HepG2 (cell line): ENCODE data around the gene OR2V2. TPM values are rescaled to one million over a fixed set of nuclear protein-coding genes. Genes with fewer than 3 reads are reported as not detected.
A peak's percentile ranks its signal among the peaks of the same experiment; 100 is the strongest.

Experiments used
- ATAD3A ChIP-seq: sonication (generic); formaldehyde crosslinking; IDR thresholded peaks from 2 replicates; pipeline ENCODE4 v1.4.0; 2020; ENCODE audit warnings: missing genetic modification reagents
- GPN1 ChIP-seq: sonication (generic); formaldehyde crosslinking; IDR thresholded peaks from 2 replicates; pipeline ENCODE4 v1.5.1; 2020; ENCODE audit warnings: missing genetic modification reagents, borderline replicate concordance
- GZF1 ChIP-seq: sonication (generic); formaldehyde crosslinking; IDR thresholded peaks from 2 replicates; pipeline ENCODE4 v1.5.1; 2020; ENCODE audit warnings: mild to moderate bottlenecking, missing genetic modification reagents
- MEIS2 ChIP-seq: sonication (generic); formaldehyde crosslinking; IDR thresholded peaks from 2 replicates; pipeline ENCODE4 v1.9.0; 2021; ENCODE audit warnings: mild to moderate bottlenecking, missing genetic modification reagents
- MIXL1 ChIP-seq: IDR thresholded peaks from 2 replicates; pipeline ENCODE4 v1.6.1; 2016
- PLRG1 ChIP-seq: fragments of 450-650 bp; conservative IDR thresholded peaks from 2 replicates; pipeline ENCODE4 v1.6.1; 2016
- SP4 ChIP-seq: sonication (generic); formaldehyde crosslinking; IDR thresholded peaks from 2 replicates; pipeline ENCODE4 v1.8.1; 2023; ENCODE audit warnings: mild to moderate bottlenecking, missing genetic modification reagents
- SRSF4 ChIP-seq: fragments of 200-400 bp; formaldehyde crosslinking; IDR thresholded peaks from one replicate; pipeline ENCODE4 v1.6.1; 2018; ENCODE audit warnings: mild to moderate bottlenecking, low read depth, low read length, moderate library complexity; ENCODE audit not compliant: poor library complexity, severe bottlenecking
- SUZ12 ChIP-seq: fragments of 150-350 bp; IDR thresholded peaks from 2 replicates; pipeline ENCODE4 v1.6.1; 2014; ENCODE audit warnings: low read depth, low read length
- TCF7L2 ChIP-seq: IDR thresholded peaks from 2 replicates; pipeline ENCODE4 v1.6.1; 2011; ENCODE audit warnings: mild to moderate bottlenecking, low read depth, low read length, moderate library complexity
- ZBTB21 ChIP-seq: sonication (generic); formaldehyde crosslinking; IDR thresholded peaks from 2 replicates; pipeline ENCODE4 v1.4.0; 2020; ENCODE audit warnings: missing genetic modification reagents
- ZBTB43 ChIP-seq: sonication (generic); formaldehyde crosslinking; conservative IDR thresholded peaks from 2 replicates; pipeline ENCODE4 v1.4.0; 2020; ENCODE audit warnings: missing genetic modification reagents
- ZEB1 ChIP-seq: IDR thresholded peaks from 2 replicates; pipeline ENCODE4 v1.6.1; 2012; ENCODE audit warnings: mild to moderate bottlenecking, low read depth, inconsistent platforms; ENCODE audit not compliant: insufficient replicate concordance
- ZNF12 ChIP-seq: sonication (generic); formaldehyde crosslinking; IDR thresholded peaks from 2 replicates; pipeline ENCODE4 v1.5.0; 2020; ENCODE audit warnings: missing genetic modification reagents
- ZNF333 ChIP-seq: sonication (generic); formaldehyde crosslinking; IDR thresholded peaks from 2 replicates; pipeline ENCODE4 v1.4.0; 2020; ENCODE audit warnings: mild to moderate bottlenecking, missing genetic modification reagents, borderline replicate concordance
- ZNF432 ChIP-seq: sonication (generic); formaldehyde crosslinking; IDR thresholded peaks from 2 replicates; pipeline ENCODE4 v1.5.0; 2020; ENCODE audit warnings: missing genetic modification reagents, mild to moderate bottlenecking, borderline replicate concordance
- ZNF547 ChIP-seq: sonication (generic); formaldehyde crosslinking; IDR thresholded peaks from 2 replicates; pipeline ENCODE4 v1.5.1; 2020; ENCODE audit warnings: mild to moderate bottlenecking, missing genetic modification reagents
- ZNF737 ChIP-seq: sonication (generic); formaldehyde crosslinking; IDR thresholded peaks from 2 replicates; pipeline ENCODE4 v1.5.0; 2020; ENCODE audit warnings: missing genetic modification reagents, mild to moderate bottlenecking, borderline replicate concordance
- ZNF747 ChIP-seq: sonication (generic); formaldehyde crosslinking; IDR thresholded peaks from 2 replicates; pipeline ENCODE4 v1.8.1; 2023; ENCODE audit warnings: missing genetic modification reagents, mild to moderate bottlenecking, borderline replicate concordance
- ZUFSP ChIP-seq: sonication (generic); formaldehyde crosslinking; IDR thresholded peaks from 2 replicates; pipeline ENCODE4 v1.9.0; 2021; ENCODE audit warnings: missing genetic modification reagents, mild to moderate bottlenecking, borderline replicate concordance
- polyA plus RNA-seq, 8 experiments: library from polyadenylated mRNA; depleted of rRNA in 3 of 8; stranded (reverse) in 7 of 8; unstranded in 1 of 8; fragments of >200 nt; fragmentation: Illumina TruSeq in 4 of 8; extraction: Trizol in 4 of 8; gene quantifications; 2 replicates each; pipeline versions ENCODE4 v1.2.1 to v1.2.3, GENCODE V29; 2011 to 2016; ENCODE audit warnings: low read depth in 4 of 8, missing spikeins in 1 of 8, mixed read lengths in 1 of 8; ENCODE audit not compliant: insufficient read depth in 1 of 8
- total RNA-seq, 5 experiments: library from RNA; depleted of rRNA; stranded (reverse); fragments of >200 nt; fragmentation: Illumina TruSeq; extraction: Trizol; gene quantifications; 2 replicates each; pipeline ENCODE4 v1.2.3, GENCODE V29; 2016; ENCODE audit warnings: low read depth in 1 of 5
- TF ChIP-seq, protein P1 (sequence below): sonication (generic); formaldehyde crosslinking; IDR thresholded peaks from 2 replicates; pipeline ENCODE4; 2020; ENCODE audit warnings: missing genetic modification reagents, mild to moderate bottlenecking, borderline replicate concordance
- TF ChIP-seq, protein P2 (sequence below): sonication (generic); formaldehyde crosslinking; IDR thresholded peaks from 2 replicates; pipeline ENCODE4 v1.8.1; 2022; ENCODE audit warnings: mild to moderate bottlenecking, missing genetic modification reagents

The OR2V2 gene
- total and polyA plus RNA-seq, 2 of the 13 experiments (the other 11 are each of a cell fraction or from before 2014, with no cell fraction given), result not detected

DNA sequence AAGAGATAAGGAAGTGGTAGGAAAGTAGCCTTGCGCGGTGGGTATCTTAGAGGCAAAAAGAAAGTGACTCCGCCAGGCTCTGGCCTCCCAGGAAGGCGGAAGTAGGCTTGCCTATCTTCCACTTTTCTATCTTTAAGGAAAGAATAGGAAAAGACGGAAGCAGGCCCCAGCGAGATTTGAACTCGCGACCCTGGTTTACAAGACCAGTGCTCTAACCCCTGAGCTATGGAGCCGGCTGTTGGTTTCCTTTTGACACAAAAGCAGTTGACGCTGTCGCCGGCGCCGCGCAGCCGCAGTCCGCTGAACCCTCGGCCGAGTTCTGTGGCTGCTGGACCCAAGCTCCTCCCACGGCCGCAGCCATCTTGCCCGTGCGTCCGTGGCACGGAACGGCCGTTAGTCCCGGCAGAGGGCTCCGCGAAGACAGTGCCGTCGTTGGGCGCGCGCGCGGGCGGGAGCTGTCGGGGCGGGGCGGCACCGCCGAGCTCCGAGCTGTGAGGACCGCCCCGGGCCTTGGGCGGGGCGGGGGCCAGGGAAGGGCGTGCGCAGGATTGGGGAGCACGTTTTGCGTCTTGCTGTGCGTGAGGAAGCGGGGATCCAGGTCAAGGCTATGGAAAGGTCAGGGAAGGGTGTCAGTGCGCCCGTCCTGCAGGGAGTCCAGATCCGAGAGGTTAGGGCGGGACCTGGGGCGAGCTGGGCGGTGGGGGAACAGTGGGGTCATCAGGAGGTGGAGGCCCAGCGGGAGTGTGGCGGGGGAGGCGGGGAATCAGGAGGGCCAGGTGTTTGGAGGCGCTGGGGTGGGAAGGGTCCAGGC, 44.3 kb downstream of the OR2V2 start (continued):
- TF ChIP-seq ZNF547 (CRISPR knock-in tag) (no peak), GPN1 (CRISPR knock-in tag) (no peak), ZNF12 (CRISPR knock-in tag) (peak; percentile 17; the same call in 1 of the 2 replicates), ZBTB43 (no peak), SP4 (peak; percentile 88; the same call in 1 of the 2 replicates), ZNF747 (CRISPR knock-in tag) (no peak; the same call in 1 of the 2 replicates), PLRG1 (no peak), SUZ12 (no peak), ZUFSP (no peak), ZNF333 (CRISPR knock-in tag) (peak; percentile 82; the same call in 1 of the 2 replicates), TCF7L2 (no peak), GZF1 (no peak), MIXL1 (CRISPR knock-in tag) (peak; percentile 30; the same call in 1 of the 2 replicates), MEIS2 (0 out of 2 replicates have a peak, but pooled peaks have one; percentile 34), ZEB1 (peak; percentile 48), ZBTB21 (no peak), SRSF4 (no peak), ATAD3A (CRISPR knock-in tag) (no peak), ZNF432 (no peak), ZNF737 (CRISPR knock-in tag) (no peak)
- TF ChIP-seq, protein P1, sequence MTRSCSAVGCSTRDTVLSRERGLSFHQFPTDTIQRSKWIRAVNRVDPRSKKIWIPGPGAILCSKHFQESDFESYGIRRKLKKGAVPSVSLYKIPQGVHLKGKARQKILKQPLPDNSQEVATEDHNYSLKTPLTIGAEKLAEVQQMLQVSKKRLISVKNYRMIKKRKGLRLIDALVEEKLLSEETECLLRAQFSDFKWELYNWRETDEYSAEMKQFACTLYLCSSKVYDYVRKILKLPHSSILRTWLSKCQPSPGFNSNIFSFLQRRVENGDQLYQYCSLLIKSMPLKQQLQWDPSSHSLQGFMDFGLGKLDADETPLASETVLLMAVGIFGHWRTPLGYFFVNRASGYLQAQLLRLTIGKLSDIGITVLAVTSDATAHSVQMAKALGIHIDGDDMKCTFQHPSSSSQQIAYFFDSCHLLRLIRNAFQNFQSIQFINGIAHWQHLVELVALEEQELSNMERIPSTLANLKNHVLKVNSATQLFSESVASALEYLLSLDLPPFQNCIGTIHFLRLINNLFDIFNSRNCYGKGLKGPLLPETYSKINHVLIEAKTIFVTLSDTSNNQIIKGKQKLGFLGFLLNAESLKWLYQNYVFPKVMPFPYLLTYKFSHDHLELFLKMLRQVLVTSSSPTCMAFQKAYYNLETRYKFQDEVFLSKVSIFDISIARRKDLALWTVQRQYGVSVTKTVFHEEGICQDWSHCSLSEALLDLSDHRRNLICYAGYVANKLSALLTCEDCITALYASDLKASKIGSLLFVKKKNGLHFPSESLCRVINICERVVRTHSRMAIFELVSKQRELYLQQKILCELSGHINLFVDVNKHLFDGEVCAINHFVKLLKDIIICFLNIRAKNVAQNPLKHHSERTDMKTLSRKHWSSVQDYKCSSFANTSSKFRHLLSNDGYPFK, result peak; percentile 7; the same call in 1 of the 2 replicates
- TF ChIP-seq, protein P2, sequence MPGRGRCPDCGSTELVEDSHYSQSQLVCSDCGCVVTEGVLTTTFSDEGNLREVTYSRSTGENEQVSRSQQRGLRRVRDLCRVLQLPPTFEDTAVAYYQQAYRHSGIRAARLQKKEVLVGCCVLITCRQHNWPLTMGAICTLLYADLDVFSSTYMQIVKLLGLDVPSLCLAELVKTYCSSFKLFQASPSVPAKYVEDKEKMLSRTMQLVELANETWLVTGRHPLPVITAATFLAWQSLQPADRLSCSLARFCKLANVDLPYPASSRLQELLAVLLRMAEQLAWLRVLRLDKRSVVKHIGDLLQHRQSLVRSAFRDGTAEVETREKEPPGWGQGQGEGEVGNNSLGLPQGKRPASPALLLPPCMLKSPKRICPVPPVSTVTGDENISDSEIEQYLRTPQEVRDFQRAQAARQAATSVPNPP (CRISPR knock-in tag), result peak; percentile 73; the same call in 1 of the 2 replicates
